HG03064 (cell line): ENCODE results near the gene ALLC.

Source experiments
- ATAC-seq: cut with Tn5 transposase; IDR thresholded peaks from one replicate; pipeline ENCODE4 v1.9.1; 2021; ENCODE audit warnings: low read depth; ENCODE audit not compliant: unreplicated experiment

ALLC gene

GRCh38 chr2:3708576-3708975 is 50.6 kb downstream of the ALLC start:
- ATAC-seq = no peak

GRCh38 chr2:3709225-3709624 is 51.2 kb downstream of the ALLC start:
- ATAC-seq = no peak

GRCh38 chr2:3712424-3712823 is 54.4 kb downstream of the ALLC start:
- ATAC-seq = no peak

- ATAC-seq = no peak
These were observed 55.0 kb downstream of the ALLC start for GRCh38 chr2:3712831-3713503.

GRCh38 chr2:3718679-3719078 is 60.7 kb downstream of the ALLC start:
- ATAC-seq = no peak

- ATAC-seq = no peak
These were observed 67.0 kb downstream of the ALLC start for GRCh38 chr2:3725002-3725401.

- no peak for ATAC-seq
These were observed 67.7 kb downstream of the ALLC start for GRCh38 chr2:3725458-3726250.

- no peak for ATAC-seq
These were observed 68.5 kb downstream of the ALLC start for GRCh38 chr2:3726511-3726910.

- ATAC-seq = no peak
These were observed 69.5 kb downstream of the ALLC start for GRCh38 chr2:3727397-3728045.

- ATAC-seq = no peak
These were observed 70.4 kb downstream of the ALLC start for GRCh38 chr2:3728104-3729054.

GRCh38 chr2:3729055-3729448 is 71.1 kb downstream of the ALLC start:
- ATAC-seq = no peak

- no peak for ATAC-seq
These were observed 71.8 kb downstream of the ALLC start for GRCh38 chr2:3729786-3730185.

GRCh38 chr2:3730646-3731045 is 72.6 kb downstream of the ALLC start:
- ATAC-seq = no peak

- no peak for ATAC-seq
These were observed 73.8 kb downstream of the ALLC start for GRCh38 chr2:3731829-3732228.

GRCh38 chr2:3736112-3736511 is 78.1 kb downstream of the ALLC start:
- ATAC-seq = no peak

- no peak for ATAC-seq
These were observed 79.1 kb downstream of the ALLC start for GRCh38 chr2:3737128-3737527.

- no peak for ATAC-seq
These were observed 80.5 kb downstream of the ALLC start for GRCh38 chr2:3738454-3738853.

GRCh38 chr2:3739313-3739712 is 81.3 kb downstream of the ALLC start:
- no peak for ATAC-seq

GRCh38 chr2:3741396-3741795 is 83.4 kb downstream of the ALLC start:
- no peak for ATAC-seq

GRCh38 chr2:3741867-3742602 is 84.0 kb downstream of the ALLC start:
- ATAC-seq = no peak
